T follicular helper cell (primary cell): ENCODE data around the gene CRYBG1.

Experiments used
- DNase-seq: peaks from one replicate; pipeline ENCODE4 v3.0.0-alpha.2; 2020; ENCODE audit warnings: low read depth

Gene CRYBG1

DNA sequence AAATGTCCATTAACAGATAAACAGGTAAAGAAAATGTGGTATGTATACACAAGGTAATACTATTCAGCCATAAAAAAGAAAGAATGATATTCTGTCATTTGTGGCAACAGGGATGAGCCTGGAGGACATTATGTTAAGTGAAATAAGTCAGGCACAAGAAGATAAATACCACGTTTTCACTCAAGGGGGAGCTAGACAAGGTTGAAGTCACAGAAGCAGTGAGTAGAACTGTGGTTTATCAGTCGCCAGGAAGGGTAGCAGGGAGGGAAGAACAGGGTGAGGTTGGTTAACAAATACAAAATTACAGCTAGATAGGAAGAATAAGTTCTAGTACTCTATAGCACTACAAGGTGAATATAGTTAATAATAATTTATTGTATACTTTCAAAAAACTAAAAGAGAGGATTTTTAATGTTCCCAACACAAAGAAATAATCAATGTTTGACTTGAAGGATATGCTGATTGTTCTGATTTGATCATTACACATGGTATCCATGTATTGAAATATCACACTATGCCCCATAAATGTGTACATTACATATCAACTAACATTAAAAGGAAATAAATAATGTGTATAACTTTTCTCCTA, 247.7 kb downstream of the CRYBG1 start:
- DNase-seq = no peak

DNA sequence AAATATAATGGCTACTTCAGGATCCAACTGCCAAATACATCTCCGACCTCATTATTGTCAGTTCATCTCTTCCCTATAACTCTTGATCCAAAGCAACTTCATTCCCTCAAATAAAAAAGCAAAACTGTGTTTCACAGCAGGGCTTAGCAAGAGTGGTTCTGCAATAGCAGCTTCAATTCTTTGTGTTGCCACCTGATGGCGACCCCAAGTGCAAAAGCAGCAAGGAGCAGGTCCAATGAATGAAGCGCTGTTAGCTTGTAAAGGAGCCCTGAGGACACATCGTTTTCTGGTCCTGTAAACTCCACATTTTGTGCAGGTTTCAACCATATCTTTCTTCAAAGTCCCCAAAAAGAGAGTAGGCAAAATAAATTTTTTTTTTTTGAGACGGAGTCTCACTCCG, 249.2 kb downstream of the CRYBG1 start:
- DNase-seq = no peak

DNA sequence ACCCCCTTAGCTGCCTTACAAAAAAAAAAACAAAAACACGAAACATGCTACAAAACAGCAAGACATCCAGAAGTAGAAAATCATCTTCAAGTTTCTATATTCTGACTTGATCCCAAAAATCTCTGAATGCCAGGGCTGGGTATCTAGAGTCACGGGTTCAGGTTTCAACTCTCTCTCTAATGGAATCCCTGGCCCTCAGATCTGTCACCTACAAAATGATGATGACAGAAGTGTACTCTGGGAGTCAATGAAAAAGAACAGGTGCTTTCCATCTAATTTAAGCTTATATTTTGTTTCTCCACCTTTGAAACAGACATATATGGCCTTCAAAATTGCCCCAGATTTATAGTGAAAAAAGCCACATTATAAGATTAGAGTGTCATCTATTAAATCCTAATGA, 250.5 kb downstream of the CRYBG1 start:
- DNase-seq = no peak

DNA sequence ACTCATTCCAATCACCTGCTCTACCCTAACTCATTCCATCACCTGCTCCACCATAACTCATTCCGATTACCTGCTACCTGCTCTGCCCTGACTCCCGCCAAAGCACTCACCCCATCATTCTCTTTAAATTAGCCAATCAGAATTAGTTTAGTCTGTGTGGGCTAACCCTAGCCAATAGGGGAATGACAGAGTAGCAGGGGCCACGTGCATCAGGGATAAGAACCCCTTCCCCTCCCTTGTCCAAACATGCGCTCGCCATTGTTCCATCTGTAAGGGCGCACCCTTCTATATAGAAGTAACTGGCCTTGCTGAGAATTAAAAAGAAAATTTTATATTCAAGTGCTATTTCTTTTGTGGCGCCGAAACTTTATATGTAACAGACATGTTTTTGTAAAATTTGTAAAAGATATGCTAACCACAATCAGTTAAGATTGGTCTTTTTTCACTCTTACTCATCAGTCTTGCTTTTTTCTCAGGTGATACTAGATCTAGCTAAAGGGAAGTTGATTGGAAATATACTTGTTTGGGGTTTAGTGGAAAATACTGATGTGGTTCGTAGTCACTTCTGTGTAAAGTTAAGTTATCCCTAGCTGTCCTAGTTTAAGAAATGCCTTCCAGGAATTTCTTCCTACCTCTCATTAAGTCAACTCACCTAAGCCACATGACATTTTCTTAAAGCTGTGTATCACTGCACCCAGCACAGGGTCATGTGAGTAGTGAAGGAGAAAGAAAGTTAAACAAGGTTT, 252.3 kb downstream of the CRYBG1 start:
- DNase-seq = no peak

DNA sequence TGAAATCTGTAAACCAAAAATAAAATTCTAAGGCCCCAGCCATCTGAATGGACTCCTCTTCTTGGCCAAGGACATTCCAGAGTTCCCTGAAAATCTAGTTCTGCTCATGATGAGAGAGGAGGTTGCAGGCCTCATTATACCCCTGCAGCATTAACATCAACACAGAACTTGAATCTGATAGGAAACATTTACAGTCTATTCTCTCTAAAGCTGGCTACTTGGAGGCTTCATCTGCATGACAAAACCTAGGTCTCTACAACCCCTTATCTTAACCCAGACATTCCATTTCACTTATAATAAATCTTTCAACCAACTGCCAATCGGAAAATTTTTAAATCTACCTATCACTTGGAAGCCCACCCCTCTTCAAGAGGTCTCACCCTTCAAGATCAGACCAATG, 253.1 kb downstream of the CRYBG1 start:
- no peak for DNase-seq

DNA sequence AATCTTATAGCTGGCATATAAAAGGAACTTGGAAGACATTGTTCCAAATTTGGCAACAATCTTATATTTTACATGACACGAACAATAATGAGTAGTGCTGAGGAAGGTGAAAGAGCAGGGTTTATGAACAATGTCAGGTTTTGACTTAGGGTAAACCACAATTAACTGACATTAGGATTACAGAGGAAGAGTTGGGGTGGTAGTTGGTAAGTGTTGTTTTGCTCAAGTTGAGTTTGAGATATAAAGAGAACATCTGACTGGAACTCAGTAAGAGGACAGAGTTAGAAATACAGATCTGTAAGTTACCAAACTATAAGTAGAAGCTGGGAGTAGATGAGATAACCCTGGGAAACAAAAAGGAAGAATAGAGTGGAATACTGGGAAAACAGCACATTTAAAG, 253.6 kb downstream of the CRYBG1 start:
- DNase-seq = no peak

DNA sequence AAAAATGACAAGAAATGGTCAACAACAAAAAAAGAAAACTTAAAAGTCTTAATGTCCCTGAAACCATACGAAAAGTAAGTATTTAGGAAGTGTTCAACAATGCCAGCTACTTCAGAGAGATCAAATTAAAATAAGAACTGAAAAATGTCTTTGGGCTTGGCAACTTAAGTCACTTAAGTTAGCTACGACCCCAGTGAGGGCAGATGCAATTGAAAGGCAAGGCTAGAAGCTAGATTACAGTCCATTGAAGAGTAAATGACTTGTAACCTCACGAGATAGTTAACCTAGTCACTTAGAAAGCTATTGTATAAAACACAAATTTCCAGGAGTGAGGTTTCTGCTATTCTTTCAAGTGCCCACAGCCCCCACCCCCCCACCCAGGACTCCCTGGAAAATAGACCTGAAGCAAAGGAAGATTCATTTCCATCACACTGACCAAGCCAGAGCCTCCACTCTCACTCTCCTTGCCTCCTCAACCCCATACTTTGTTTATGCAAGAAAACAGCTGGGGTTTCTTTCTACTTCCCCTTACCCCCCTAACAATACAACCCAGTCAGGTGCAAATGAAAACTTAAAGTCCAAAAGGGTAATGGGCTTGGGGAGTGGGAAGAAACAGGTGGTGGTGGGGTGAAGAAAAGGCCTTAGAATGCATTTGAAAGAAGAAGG, 254.2 kb downstream of the CRYBG1 start:
- no peak for DNase-seq

DNA sequence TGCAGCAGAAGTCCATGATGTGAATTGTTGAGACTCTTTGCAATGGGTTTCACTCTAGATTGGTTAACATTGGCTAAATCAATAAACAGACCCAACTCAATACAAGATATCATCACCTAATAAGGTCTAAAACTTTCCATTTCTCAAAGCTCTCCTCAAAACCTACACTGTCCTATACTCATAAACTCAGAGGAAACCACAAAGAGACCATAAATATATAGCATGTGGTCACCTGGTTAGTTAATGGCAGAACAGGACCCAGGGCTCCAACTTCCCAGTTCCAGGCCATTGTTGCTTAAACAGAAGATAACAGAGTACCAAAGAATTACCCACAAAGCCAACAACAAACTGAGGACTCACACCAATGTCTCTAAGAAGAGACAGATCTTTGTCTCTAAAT, 256.8 kb downstream of the CRYBG1 start:
- no peak for DNase-seq

DNA sequence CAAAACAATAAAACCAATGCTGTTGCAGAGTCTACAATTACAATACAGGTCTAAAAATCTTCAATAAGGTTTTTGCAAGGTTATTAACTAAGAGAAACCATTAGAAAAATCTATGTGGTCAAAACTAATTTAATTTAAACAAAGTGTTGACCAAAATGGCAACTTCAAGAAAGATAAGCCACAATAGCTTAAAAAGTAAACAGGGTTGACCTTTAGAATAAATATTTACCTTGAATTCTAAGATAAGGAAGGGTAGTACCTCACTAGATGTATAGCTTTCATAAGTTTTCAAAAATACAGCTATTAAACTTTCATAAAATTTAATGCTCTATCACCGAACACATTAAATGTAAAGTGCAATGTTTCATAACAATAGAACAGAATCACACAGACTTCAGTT, 257.3 kb downstream of the CRYBG1 start:
- DNase-seq = no peak

DNA sequence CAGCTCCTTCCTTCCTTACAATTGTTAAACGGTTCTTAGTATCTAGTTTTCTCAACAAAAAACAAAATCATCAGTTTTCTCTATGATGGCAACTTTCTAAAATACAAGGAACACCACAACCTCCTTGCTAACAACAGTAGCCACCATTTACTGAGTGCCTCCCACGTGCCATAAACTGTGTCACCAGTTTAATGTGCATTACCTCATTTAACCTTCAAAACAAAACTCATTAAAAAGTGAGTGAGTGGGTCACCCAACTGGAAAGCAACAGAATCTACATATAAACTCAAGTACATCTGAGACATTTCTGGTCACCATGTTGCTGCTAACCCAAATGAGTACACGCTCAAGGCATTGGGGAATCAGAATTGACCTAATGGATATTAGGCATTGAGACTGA, 257.8 kb downstream of the CRYBG1 start:
- no peak for DNase-seq

DNA sequence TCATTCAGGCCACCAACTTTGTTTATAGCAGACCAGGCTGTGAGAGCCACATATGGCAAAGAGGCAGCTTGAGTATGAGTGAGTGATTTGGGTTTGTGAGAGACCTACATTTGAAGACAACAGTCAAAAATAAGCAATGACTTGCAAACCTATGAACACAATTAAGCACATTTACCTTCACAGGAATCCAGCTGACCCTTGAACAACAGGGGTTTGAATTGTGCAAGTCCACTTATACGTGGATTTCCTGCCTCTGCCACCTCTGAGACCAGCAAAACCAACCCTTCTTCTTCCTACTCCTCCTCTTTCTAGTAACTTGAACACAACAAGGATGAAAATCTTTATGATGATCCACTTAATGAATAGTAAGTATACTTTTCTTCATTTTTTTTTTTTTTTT, 258.7 kb downstream of the CRYBG1 start:
- DNase-seq = no peak

DNA sequence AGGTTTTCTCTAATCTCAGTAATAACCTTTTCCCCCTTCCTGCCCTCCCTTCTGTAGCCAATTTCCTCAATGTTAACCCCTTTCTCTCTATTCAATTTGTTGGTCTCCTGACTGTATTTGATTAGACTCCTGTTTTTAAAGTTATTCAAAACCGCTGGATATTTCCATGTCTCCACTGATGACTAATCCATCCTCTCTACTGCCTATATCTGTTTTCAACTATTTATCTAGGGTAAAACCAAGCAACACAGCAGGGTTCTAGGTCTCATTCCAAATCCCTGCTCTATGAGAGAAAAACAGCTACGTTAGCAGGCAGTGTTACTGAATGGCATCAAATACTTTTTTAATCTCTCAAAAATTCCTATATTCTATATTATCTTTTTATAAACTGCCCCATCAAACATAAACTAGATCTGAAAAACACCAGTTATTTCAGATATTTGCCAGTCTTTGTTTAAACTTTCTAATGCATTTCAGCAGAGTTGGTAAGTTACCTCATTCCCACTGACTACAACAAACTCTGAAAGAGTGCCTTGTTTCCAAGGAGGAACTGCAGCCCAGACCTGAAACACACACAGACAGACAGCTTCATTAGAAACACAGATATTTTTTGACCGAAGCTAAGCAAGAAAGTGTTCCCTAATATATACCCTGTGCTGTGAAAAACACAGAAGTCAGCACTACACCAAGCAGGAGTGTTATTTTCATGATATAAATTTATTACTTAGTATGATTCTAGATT, 260.6 kb downstream of the CRYBG1 start:
- DNase-seq = no peak
